GM19043 (cell line): Measurements from ENCODE around the gene SLC8A1.
"Not testable (repeated sequence)": the region's sequence is repeated elsewhere in the genome, so short reads cannot be mapped to it uniquely, and the experiment has no call there.

Source experiments
- ATAC-seq: cut with Tn5 transposase; IDR thresholded peaks from one replicate; pipeline ENCODE4 v1.9.1; 2021; ENCODE audit warnings: low read depth; ENCODE audit not compliant: unreplicated experiment

The SLC8A1 gene

DNA sequence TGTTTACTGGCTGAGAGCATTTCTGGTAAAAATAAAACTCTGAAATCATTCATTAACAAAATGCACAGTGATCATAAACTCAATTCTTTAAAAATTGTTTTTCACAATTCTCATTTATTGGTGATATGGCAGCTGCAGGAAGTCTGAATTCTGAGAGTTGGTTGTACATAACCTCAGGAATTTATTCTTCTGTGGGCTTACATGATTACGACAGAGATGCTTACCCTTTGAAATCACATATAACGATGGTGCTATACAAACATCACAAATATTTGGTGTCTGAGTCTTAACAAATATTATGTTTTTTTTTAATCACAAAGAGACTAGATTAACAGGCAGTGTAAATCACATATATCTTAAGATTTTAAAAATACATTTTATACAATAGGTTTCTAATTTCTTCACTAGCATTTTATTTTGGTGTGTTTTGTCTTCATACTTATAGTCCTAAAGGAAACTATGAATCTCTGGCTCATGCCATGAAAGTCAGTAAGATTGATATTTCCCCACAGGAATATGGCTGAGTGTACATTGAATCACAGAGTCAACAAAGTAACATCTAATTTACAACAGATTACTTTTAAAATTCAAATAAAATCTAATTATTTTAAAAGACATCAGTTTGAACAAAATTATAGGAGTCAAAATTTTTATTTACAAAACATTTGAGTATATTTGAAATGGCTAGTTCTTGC lies 354.1 kb downstream of the SLC8A1 start:
- no peak for ATAC-seq

DNA sequence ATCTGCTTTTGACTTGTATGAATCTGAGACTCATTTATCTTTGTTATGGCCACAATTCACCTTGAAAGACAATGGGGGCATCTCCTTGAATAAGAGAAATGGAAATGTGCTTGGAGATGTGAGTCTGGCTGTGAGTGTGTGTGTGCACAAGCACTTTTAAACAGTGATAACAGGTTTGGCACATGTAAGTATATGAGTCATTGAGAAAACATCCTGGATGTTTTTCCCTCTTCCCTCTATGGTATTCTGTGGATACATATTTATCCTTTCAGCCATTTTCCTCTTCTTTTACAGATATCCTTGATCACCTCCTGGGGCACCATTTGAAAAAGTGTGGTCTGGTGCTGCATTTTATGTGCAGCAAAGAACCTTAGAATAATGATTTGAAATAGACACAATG lies 355.5 kb downstream of the SLC8A1 start:
- no peak for ATAC-seq

DNA sequence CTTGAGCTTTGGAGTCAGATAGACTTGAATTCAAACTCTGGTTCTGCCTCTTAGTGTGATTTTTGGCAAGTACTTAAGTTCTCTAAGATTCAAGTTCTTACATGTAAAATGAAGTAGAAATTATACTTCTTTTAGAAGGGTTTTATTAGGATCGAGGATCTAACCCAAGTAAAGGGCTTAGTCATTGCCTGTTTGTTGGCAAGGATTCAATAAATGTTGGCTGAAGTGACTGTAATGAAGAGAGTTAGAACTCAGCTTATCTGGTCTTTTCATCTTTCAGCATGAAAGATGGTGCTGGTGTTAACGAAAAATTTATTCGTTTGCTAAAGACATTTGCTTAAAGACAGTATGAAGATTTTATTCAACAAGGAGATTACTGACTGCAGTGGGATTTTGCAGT lies 356.9 kb downstream of the SLC8A1 start:
- ATAC-seq, result no peak

DNA sequence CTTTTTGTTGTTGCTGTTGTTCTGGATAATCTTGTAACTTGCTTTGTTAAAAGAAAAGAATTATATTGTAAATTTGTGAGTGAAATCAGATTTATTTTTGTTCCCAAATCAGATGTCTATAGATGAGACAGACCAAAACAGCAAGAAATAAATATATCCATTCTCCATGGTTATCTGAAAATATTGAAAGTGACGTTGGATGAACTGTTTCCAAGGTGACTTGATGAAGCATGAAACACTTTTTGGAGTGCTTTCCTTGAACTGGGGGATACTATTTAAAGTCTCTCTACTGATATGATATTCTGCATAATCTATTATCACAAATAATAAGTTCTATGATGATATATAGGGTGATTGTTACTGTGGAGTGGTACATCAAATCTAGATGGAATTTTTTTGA lies 357.4 kb downstream of the SLC8A1 start:
- ATAC-seq, result no peak

DNA sequence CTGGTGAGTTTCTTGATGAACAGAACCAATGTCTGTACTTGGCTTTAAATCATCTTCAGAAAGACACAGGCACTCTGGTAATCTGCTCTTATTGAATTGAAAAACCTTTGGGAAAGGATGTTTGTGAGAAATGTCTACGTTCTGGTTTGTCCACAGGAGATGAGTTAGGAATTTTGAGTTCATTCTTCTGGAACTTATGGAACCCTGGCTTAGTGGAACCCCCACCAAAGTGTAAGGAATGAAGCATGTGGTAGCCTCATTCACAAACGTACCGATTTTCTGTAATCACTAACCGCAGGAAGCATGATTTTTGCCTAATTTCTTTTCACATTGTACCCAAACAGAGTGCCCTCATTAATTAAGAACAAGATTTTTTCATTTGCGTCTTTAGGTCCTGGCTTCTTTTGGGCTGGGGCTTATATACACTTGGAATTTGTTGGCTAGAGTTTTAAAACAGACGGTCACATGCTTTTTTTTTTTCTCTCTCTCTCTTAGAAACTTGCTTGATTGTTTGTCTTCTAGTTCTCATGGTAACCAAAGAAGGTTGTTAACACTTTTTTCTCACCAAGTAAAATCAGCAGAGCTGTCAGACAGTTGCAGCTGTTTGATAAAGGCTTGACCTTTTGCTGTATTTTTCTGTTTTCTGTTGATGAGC lies 358.7 kb downstream of the SLC8A1 start:
- no peak for ATAC-seq

DNA sequence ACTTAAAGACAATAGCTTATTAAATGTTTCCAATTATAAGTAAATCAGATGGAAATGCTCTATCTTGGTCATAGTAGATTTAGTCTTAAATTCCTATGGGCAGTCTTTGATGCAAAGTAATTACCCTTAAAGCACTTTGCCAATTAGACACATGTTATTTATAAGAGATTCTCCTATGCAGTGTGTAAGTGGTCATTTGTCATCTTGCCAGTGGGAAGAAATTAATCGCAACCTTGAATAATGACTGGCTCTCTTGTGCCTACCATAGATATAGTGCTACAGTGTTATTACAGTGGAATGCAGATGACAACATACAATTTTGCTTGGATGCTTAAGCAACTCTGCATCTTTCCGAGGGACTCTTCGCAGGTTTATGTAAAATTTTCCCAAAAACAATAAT lies 361.8 kb downstream of the SLC8A1 start:
- no peak for ATAC-seq

DNA sequence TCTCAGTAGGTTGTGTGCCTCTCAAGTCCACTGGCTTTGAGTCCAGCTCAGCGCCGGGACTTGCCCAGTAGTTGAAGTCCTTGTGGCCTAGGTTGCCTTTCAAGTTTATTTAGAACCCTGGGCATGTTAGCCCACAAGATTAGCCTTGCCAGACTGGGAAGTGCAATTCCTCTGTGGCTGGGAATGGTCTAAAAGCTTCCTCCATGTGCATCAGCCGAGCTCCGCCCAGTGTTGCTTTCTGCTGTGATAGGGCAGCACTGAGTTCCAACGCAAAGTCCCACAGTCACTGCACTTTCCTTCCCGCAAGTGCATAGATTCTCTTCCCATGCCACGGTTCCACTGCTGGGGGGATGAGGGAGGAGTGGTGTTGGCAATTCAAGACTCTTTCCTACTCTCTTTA lies 364.0 kb downstream of the SLC8A1 start:
- ATAC-seq, result no peak

DNA sequence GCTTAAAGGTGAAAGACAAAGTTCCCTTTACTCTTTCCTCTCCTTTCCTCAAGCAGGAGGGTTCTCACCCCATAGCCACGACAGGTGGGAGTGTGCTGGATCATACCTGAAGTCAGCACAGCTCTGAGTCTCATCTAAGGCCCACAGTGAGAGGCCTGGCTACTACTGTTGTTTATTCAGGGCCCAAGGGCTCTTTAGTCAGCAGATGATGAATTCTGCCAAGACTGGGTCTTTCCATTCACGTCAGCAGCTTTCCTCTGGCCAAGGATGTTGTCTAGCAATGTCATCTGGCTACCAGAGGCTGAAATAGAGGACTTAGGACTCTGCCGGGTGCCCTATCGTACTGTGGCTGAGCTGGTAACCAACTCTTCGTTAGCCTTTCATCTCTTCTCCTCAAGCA lies 364.5 kb downstream of the SLC8A1 start:
- no peak for ATAC-seq

DNA sequence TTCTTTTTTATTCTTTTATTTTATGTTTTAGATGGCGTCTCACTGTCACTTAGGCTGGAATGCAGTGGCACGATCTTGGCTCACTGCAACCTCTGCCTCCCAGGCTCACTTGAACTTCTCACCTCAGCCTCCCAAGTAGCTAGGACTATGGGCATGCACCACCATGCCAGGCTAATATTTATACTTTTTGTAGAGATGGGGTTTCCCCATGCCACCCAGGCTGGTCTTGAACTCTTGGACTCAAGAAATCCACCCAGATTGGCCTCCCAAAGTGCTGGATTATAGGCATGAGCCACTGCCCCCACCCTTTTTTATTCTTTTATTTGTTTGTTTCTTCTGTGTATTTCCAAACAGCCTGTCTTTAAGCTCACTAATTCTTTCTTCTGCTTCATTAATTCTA lies 366.1 kb downstream of the SLC8A1 start:
- no peak for ATAC-seq

DNA sequence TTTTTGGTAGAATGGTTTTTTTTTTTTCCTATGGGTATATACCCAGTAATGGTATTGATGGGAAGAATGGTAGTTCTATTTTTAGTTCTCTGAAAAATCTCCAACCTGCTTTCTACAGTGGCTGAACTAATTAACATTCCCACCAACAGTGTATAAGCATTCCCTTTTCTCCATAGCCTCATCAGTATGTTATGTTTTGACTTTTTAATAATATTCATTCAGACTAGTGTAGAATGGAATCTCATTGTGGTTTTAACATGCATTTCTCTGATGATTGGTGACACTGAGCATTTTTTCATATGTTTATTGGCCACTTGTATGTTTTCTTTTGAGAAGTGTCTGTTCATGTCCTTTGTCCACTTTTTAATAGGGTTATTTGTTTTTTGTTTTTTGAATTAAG lies 378.6 kb downstream of the SLC8A1 start:
- not testable (repeated sequence) for ATAC-seq

DNA sequence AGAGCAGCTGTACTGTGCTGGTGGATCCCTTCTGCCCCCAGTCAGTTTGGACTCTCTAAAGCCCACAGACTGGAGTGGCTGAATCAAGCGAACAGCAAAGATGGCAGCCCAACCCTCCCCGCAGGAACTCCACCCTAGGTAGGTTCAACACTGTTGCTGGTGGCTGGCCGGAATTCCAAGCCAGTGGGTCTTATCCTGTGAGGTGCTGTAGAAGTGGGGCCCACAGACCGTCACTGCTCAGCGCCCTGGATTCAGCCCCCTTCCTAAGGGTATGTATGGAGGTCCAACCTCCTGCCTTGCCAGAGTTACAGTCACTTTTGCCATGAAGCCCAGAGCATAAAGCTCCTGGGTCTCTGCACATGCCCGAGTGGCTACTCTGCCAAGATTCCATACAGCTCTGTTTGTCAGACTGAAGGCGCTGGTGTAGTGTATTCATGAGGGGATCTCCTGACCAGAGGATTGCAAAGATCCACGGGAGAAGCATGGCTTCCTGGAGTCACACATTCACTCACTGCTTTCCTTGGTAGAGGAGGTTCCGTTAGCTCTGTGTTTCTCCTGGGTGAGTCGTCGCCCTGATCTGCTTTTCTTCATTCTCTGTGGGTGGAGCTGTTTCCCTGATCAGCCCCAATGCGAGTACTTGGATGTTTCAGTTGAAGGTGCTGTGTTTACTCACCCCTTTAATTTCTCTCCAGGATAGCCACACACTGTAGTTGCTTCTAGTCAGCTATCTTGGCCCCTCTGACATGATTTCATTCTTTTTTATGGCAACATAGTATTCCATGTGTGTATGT lies 379.3 kb downstream of the SLC8A1 start:
- no peak for ATAC-seq

DNA sequence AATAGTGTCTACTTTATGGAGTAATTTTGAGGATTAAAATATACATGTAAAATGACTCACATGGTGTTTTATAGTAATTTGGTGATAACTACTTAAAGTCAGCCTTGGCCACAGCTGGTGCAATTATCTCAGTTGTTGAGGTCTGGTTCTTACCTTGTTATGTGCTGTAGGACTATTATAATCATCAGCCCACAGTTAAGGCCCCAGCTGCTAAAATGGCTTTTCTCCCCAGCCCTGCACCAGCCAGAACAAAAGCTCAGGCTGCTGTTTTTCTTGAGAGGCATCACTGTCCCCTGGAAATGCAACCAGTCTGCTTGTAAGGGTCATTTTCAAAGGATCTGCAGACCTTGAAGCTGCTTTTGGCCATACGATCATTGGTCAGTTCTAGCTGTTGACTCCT lies 389.5 kb downstream of the SLC8A1 start:
- no peak for ATAC-seq

DNA sequence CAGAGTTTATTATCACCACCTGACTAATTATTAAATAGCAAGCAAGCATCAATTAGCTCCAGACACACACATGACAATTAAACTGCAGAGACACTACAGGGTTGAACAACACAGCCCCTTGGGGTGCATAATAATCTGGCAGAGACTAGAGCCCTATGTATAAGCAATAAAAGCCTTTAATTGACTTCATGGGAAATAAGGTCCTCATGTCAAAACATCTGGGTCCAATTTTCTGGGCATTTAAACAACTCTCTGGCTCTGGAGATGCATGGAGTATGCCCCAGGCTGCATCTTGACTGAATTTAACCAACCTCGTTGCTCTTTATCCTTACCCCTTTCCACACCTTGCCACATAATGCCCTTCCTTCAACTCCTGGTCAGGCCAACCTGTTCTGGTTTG lies 402.1 kb downstream of the SLC8A1 start:
- ATAC-seq, result no peak

DNA sequence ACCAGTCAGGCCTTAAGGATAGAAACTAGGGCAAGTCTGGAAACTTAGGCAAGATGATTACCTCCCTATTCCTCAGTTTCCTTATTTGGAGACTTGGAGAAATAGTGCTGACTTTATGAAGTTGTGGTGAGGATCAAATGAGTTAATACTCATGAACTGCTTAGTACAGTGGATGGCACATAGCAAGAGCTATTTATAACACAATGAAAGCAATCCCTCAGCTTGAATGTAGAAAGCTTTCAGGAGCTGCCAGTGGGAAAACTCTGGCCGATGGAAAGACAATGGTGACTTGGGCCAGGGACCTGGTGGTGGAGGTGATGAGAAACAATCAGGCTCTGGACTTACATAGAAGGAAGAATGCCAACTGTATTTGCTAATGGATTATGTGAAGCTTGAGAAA lies 403.4 kb downstream of the SLC8A1 start:
- no peak for ATAC-seq

DNA sequence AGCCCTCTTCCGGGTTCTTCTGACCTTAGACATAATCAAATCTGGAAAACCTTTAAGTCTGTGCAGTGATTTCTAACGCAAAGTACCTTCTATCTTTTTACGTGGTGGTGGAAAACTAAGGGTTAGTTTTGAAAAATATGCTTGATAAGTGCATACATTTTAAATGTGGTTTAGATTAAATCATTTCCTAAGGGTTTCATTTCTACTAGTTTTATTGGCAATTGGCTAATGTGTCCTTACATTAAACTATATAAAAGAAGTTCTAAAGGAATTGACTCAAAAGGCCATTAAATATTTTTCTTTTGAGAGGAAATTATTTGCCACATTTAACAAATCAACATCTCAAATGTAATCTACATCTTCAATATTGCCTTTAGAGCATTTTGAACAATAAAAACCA lies 404.5 kb downstream of the SLC8A1 start:
- ATAC-seq, result no peak
